BE2C (cell line): ENCODE measurements around the gene WWP2.

Source experiments
- DNase-seq: peaks from one replicate; pipeline ENCODE4 v3.0.0-alpha.2; 2020
- H3K27me3 ChIP-seq: fragments of 250-450 bp; sonication (Bioruptor Pico); 2 replicates; pipeline ENCODE4 v1.5.1; 2020; ENCODE audit warnings: mild to moderate bottlenecking
- H3K36me3 ChIP-seq: fragments of 250-450 bp; sonication (Bioruptor Pico); 2 replicates; pipeline ENCODE4 v1.5.1; 2020; ENCODE audit warnings: mild to moderate bottlenecking
- H3K4me1 ChIP-seq: fragments of 250-450 bp; sonication (Bioruptor Pico); 2 replicates; pipeline ENCODE4 v1.5.1; 2020
- H3K4me3 ChIP-seq: 2 replicates; pipeline ENCODE4 v1.5.1; 2011; ENCODE audit warnings: low read depth, low read length
- H3K9me3 ChIP-seq: fragments of 250-450 bp; sonication (Bioruptor Pico); 2 replicates; pipeline ENCODE4 v1.5.1; 2020
- TF ChIP-seq, protein P1 (sequence below): IDR thresholded peaks from 2 replicates; pipeline ENCODE4 v1.5.1; 2012; ENCODE audit warnings: mild to moderate bottlenecking, low read depth, low read length

The WWP2 gene

GRCh38 chr16:69917739-69918138 is 155.6 kb downstream of the WWP2 start:
- Histone ChIP-seq H3K9me3 (no peaks in the 10 kb centered on the region), H3K4me1 (no peaks in the 10 kb centered on the region; the same call in 1 of the 2 replicates), H3K36me3 (no peaks in the 10 kb centered on the region), H3K27me3 (no peaks in the 10 kb centered on the region), H3K4me3 (no peak overlapping the region)
- no peak for DNase-seq
- TF ChIP-seq, protein P1, sequence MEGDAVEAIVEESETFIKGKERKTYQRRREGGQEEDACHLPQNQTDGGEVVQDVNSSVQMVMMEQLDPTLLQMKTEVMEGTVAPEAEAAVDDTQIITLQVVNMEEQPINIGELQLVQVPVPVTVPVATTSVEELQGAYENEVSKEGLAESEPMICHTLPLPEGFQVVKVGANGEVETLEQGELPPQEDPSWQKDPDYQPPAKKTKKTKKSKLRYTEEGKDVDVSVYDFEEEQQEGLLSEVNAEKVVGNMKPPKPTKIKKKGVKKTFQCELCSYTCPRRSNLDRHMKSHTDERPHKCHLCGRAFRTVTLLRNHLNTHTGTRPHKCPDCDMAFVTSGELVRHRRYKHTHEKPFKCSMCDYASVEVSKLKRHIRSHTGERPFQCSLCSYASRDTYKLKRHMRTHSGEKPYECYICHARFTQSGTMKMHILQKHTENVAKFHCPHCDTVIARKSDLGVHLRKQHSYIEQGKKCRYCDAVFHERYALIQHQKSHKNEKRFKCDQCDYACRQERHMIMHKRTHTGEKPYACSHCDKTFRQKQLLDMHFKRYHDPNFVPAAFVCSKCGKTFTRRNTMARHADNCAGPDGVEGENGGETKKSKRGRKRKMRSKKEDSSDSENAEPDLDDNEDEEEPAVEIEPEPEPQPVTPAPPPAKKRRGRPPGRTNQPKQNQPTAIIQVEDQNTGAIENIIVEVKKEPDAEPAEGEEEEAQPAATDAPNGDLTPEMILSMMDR = no peak

- Histone ChIP-seq H3K9me3 (no peaks in the 10 kb centered on the region), H3K27me3 (no peaks in the 10 kb centered on the region), H3K4me3 (no peak overlapping the region), H3K36me3 (no peaks in the 10 kb centered on the region), H3K4me1 (no peaks in the 10 kb centered on the region; the same call in 1 of the 2 replicates)
- TF ChIP-seq, protein P1 = no peak
- DNase-seq = no peak
Measured at GRCh38 chr16:69918241-69918640, 156.1 kb downstream of the WWP2 start.

DNA sequence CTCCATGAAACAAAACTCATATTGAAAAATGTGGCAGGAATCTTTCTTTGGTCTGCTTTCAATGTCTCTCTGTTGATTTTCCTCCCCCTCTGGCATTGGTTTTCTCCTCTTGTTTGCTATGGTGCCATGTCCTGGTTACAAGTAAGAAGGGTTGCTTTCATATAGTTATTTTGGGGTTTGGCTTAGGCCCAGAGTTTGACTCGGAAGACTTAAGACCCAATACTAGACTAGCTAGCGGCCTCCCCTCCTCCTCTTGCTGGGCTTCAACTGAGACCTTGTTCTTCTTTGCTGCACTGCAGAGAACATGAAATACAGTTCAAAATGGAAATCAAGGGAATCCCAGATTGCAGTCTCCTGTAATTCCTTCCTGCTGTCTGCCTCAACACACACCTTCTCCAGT is 159.0 kb downstream of the WWP2 start:
- no peaks in the 10 kb centered on the region; the same call in 1 of the 2 replicates for H3K4me1 ChIP-seq
- no peak overlapping the region for H3K4me3 ChIP-seq
- no peaks in the 10 kb centered on the region for H3K27me3 ChIP-seq
- H3K9me3 ChIP-seq = no peaks in the 10 kb centered on the region
- no peak for DNase-seq
- TF ChIP-seq, protein P1 = no peak
- H3K36me3 ChIP-seq = no peaks in the 10 kb centered on the region

GRCh38 chr16:69922200-69922599 is 160.1 kb downstream of the WWP2 start:
- Histone ChIP-seq H3K4me3 (no peak overlapping the region), H3K27me3 (no peaks in the 10 kb centered on the region), H3K36me3 (no peaks in the 10 kb centered on the region), H3K4me1 (no peaks in the 10 kb centered on the region), H3K9me3 (no peaks in the 10 kb centered on the region)
- DNase-seq = no peak
- TF ChIP-seq, protein P1 = no peak

GRCh38 chr16:69924041-69924775 is 162.1 kb downstream of the WWP2 start:
- Histone ChIP-seq H3K36me3 (no peaks in the 10 kb centered on the region), H3K4me3 (no peak overlapping the region), H3K4me1 (no peaks in the 10 kb centered on the region), H3K9me3 (no peaks in the 10 kb centered on the region), H3K27me3 (no peaks in the 10 kb centered on the region)
- no peak for DNase-seq
- TF ChIP-seq, protein P1 = no peak

- no peaks in the 10 kb centered on the region for H3K27me3 ChIP-seq
- no peak overlapping the region for H3K4me3 ChIP-seq
- TF ChIP-seq, protein P1 = no peak
- no peaks in the 10 kb centered on the region for H3K36me3 ChIP-seq
- H3K4me1 ChIP-seq = no peaks in the 10 kb centered on the region
- no peak for DNase-seq
- no peaks in the 10 kb centered on the region for H3K9me3 ChIP-seq
Measured at GRCh38 chr16:69924777-69925191, 162.7 kb downstream of the WWP2 start.
